Osteoblast (primary cell): ENCODE measurements around the gene REL. TPM values are rescaled to one million over a fixed set of nuclear protein-coding genes. Genes with fewer than 3 reads are reported as not detected.

Experiments used
- DNase-seq: peaks from one replicate; pipeline ENCODE4 v3.0.0; 2011; ENCODE audit warnings: low spot score, mixed read lengths; ENCODE audit not compliant: insufficient read length; ENCODE audit errors: missing footprints
- H2AFZ ChIP-seq: 2 replicates; pipeline ENCODE4 v1.6.0; 2011; ENCODE audit warnings: mild to moderate bottlenecking, low read length
- H3K27ac ChIP-seq: 2 replicates; pipeline ENCODE4 v1.5.1; 2011; ENCODE audit warnings: mild to moderate bottlenecking, low read depth, low read length, moderate library complexity
- H3K27me3 ChIP-seq: 2 replicates; pipeline ENCODE4 v1.6.0; 2012; ENCODE audit warnings: mild to moderate bottlenecking, control low read depth, inconsistent platforms, low read length, moderate library complexity; ENCODE audit not compliant: insufficient read depth
- H3K36me3 ChIP-seq: 2 replicates; pipeline ENCODE4 v1.5.1; 2011; ENCODE audit warnings: mild to moderate bottlenecking, low read length, control low read depth, moderate library complexity; ENCODE audit not compliant: insufficient read depth
- H3K4me1 ChIP-seq: 2 replicates; pipeline ENCODE4 v1.5.1; 2011; ENCODE audit warnings: mild to moderate bottlenecking, low read length, control low read depth, moderate library complexity; ENCODE audit not compliant: insufficient read depth
- H3K4me2 ChIP-seq: 2 replicates; pipeline ENCODE4 v1.6.0; 2011; ENCODE audit warnings: mild to moderate bottlenecking, low read length; ENCODE audit not compliant: insufficient read depth
- H3K4me3 ChIP-seq: fragments of 200-600 bp; sonication (generic); 3 replicates; pipeline ENCODE4 v1.5.1; 2012; ENCODE audit warnings: mild to moderate bottlenecking, low read length, inconsistent platforms; ENCODE audit not compliant: insufficient read depth
- H3K79me2 ChIP-seq: 2 replicates; pipeline ENCODE4 v1.6.0; 2012; ENCODE audit warnings: mild to moderate bottlenecking, low read length, control low read depth, inconsistent platforms; ENCODE audit not compliant: insufficient read depth
- H3K9me3 ChIP-seq: 2 replicates; pipeline ENCODE4 v1.5.1; 2011; ENCODE audit warnings: low read depth, low read length, control low read depth
- H4K20me1 ChIP-seq: 2 replicates; pipeline ENCODE4 v1.6.0; 2012; ENCODE audit warnings: mild to moderate bottlenecking, low read length, control low read depth; ENCODE audit not compliant: insufficient read depth
- total RNA-seq: library from RNA; depleted of rRNA; stranded (reverse); fragments of >200 nt; gene quantifications from 2 replicates; pipeline ENCODE4 v1.2.3, GENCODE V29; 2012
- TF ChIP-seq, protein P1 (sequence below): IDR thresholded peaks from 2 replicates; pipeline ENCODE4 v1.5.1; 2011; ENCODE audit warnings: mild to moderate bottlenecking, low read depth, low read length, moderate library complexity; ENCODE audit errors: extremely low read depth

Gene REL
- total RNA-seq, 1 donor = 6.2 TPM

GRCh38 chr2:60932954-60933353, 51.6 kb downstream of the REL start:
- H3K27ac ChIP-seq = no peak overlapping the region
- H3K4me1 ChIP-seq = no peaks in the 10 kb centered on the region
- TF ChIP-seq, protein P1, sequence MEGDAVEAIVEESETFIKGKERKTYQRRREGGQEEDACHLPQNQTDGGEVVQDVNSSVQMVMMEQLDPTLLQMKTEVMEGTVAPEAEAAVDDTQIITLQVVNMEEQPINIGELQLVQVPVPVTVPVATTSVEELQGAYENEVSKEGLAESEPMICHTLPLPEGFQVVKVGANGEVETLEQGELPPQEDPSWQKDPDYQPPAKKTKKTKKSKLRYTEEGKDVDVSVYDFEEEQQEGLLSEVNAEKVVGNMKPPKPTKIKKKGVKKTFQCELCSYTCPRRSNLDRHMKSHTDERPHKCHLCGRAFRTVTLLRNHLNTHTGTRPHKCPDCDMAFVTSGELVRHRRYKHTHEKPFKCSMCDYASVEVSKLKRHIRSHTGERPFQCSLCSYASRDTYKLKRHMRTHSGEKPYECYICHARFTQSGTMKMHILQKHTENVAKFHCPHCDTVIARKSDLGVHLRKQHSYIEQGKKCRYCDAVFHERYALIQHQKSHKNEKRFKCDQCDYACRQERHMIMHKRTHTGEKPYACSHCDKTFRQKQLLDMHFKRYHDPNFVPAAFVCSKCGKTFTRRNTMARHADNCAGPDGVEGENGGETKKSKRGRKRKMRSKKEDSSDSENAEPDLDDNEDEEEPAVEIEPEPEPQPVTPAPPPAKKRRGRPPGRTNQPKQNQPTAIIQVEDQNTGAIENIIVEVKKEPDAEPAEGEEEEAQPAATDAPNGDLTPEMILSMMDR = no peak
- no peak for DNase-seq
- no peaks in the 10 kb centered on the region for H3K27me3 ChIP-seq
- H3K9me3 ChIP-seq = no peaks in the 10 kb centered on the region
- H4K20me1 ChIP-seq = no peaks in the 10 kb centered on the region
- peaks cover 5% of the 10 kb centered on the region for H3K36me3 ChIP-seq
- no peak overlapping the region for H3K4me2 ChIP-seq
- H3K4me3 ChIP-seq = no peak overlapping the region
- no peaks in the 10 kb centered on the region for H3K79me2 ChIP-seq
- no peak overlapping the region for H2AFZ ChIP-seq

- Histone ChIP-seq H3K27ac (no peak overlapping the region), H3K4me1 (no peaks in the 10 kb centered on the region), H3K4me2 (no peak overlapping the region), H3K79me2 (no peaks in the 10 kb centered on the region), H3K36me3 (peaks cover 4% of the 10 kb centered on the region), H4K20me1 (no peaks in the 10 kb centered on the region), H2AFZ (no peak overlapping the region), H3K27me3 (no peaks in the 10 kb centered on the region), H3K9me3 (no peaks in the 10 kb centered on the region), H3K4me3 (no peak overlapping the region)
- DNase-seq = no peak
- TF ChIP-seq, protein P1 = no peak
These were observed 52.9 kb downstream of the REL start for GRCh38 chr2:60934165-60934722.

- H3K4me2 ChIP-seq = no peak overlapping the region
- no peak overlapping the region for H2AFZ ChIP-seq
- no peaks in the 10 kb centered on the region for H3K9me3 ChIP-seq
- peaks cover 4% of the 10 kb centered on the region for H3K36me3 ChIP-seq
- H3K27ac ChIP-seq = no peak overlapping the region
- H3K27me3 ChIP-seq = no peaks in the 10 kb centered on the region
- no peaks in the 10 kb centered on the region for H4K20me1 ChIP-seq
- H3K79me2 ChIP-seq = no peaks in the 10 kb centered on the region
- H3K4me1 ChIP-seq = no peaks in the 10 kb centered on the region
- H3K4me3 ChIP-seq = no peak overlapping the region
- TF ChIP-seq, protein P1 = no peak
- no peak for DNase-seq
These were observed 55.4 kb downstream of the REL start for GRCh38 chr2:60936757-60937156.

DNA sequence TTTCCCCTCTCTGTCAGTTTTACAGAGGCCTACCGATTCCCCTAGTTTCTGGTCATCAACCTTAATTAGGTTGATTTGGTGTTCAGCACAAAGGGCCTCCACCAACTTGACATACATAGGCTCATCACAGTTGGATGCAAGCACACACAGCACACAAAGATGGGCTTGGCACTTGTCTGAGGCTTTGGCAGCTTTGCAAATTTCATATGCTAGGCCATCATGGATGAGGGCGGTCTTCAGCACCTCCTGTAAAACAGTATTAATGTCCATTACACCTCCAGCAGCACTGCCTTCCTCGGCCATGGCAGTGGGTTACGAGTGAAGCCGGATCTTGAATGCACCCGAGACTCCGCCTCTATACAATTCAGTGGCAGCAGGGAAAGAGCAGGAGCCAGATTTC, 56.9 kb downstream of the REL start:
- Histone ChIP-seq H3K4me2 (no peak overlapping the region), H3K36me3 (peaks cover 4% of the 10 kb centered on the region), H3K27me3 (no peaks in the 10 kb centered on the region), H3K4me1 (no peaks in the 10 kb centered on the region), H2AFZ (no peak overlapping the region), H3K79me2 (no peaks in the 10 kb centered on the region), H4K20me1 (no peaks in the 10 kb centered on the region), H3K27ac (no peak overlapping the region), H3K4me3 (no peak overlapping the region), H3K9me3 (no peaks in the 10 kb centered on the region)
- DNase-seq = no peak
- TF ChIP-seq, protein P1 = no peak
